A549 (cell line): Measurements from ENCODE around the gene CDHR1.

ENCODE experiments used
- EP300 ChIP-seq, 2 experiments: fragments of >200 bp; sonication (Bioruptor Twin); formaldehyde crosslinking; IDR thresholded peaks; 2 replicates in 1 of 2; 3 replicates in 1 of 2; pipeline ENCODE4 v1.6.1; 2016 to 2017
- HDAC2 ChIP-seq: fragments of 200-600 bp; sonication (generic); IDR thresholded peaks from 2 replicates; pipeline ENCODE4 v1.6.1; 2016
- JUN ChIP-seq, 2 experiments: fragments of >200 bp; sonication (Bioruptor Twin); formaldehyde crosslinking; IDR thresholded peaks; 2 replicates in 1 of 2; 3 replicates in 1 of 2; pipeline ENCODE4 v1.6.1; 2016 to 2017
- PHF8 ChIP-seq: fragments of 200-600 bp; sonication (generic); IDR thresholded peaks from 2 replicates; pipeline ENCODE4 v1.6.1; 2016; ENCODE audit warnings: low read depth, mild to moderate bottlenecking, antibody characterized with exemption, moderate library complexity, borderline replicate concordance
- POLR2A ChIP-seq: IDR thresholded peaks from 2 replicates; pipeline ENCODE4 v1.6.1; 2012; ENCODE audit warnings: mild to moderate bottlenecking, low read length
- RAD21 ChIP-seq, 2 experiments: fragments of >200 bp in 1 of 2; sonication (Bioruptor Twin) in 1 of 2; formaldehyde crosslinking in 1 of 2; IDR thresholded peaks in 1 of 2; conservative IDR thresholded peaks in 1 of 2; 2 replicates in 1 of 2; 3 replicates in 1 of 2; pipeline ENCODE4 v1.6.1; 2012 to 2018; ENCODE audit warnings: inconsistent platforms in 1 of 2
- RFX5 ChIP-seq: fragments of 450-650 bp; IDR thresholded peaks from 2 replicates; pipeline ENCODE4 v1.7.1; 2014; ENCODE audit warnings: antibody characterized with exemption, mild to moderate bottlenecking, moderate library complexity
- TF ChIP-seq, protein P1 (sequence below): fragments of >200 bp; sonication (Bioruptor Twin); formaldehyde crosslinking; IDR thresholded peaks from 3 replicates; pipeline ENCODE4 v1.5.1; 2016
- TF ChIP-seq, protein P2 (sequence below): fragments of 450-650 bp; IDR thresholded peaks from 2 replicates; pipeline ENCODE4 v1.6.1; 2014; ENCODE audit warnings: antibody characterized with exemption
- TF ChIP-seq, protein P3 (sequence below): fragments of 250-450 bp; sonication (Bioruptor Pico); IDR thresholded peaks from 2 replicates; pipeline ENCODE4 v1.5.0; 2021; ENCODE audit warnings: mild to moderate bottlenecking, moderate library complexity, borderline replicate concordance
- TF ChIP-seq, protein P4 (sequence below): fragments of 150-350 bp; IDR thresholded peaks from 2 replicates; pipeline ENCODE4 v1.6.1; 2014; ENCODE audit warnings: low read depth, mild to moderate bottlenecking, low read length

DNA sequence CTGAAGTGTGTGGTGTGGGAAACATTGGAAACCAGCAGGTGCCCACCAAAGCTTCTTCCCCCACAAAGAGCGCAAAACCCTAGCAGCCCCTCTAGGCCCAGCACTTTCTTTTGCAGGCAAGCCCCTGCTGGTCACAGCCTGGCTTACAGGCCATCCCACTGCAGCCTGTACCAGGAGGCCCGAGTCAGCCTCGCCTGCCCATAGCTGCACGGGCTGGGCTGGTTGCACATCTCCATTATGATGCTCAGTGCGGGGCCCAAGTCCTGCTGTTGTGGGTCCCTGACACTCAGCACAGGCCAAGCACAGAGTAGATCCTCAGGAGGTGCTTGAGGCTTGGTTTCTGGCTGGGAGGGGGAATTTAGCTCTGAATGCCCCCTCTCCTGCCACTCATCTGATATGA lies 8.0 kb downstream of the CDHR1 start:
- TF ChIP-seq, protein P1, sequence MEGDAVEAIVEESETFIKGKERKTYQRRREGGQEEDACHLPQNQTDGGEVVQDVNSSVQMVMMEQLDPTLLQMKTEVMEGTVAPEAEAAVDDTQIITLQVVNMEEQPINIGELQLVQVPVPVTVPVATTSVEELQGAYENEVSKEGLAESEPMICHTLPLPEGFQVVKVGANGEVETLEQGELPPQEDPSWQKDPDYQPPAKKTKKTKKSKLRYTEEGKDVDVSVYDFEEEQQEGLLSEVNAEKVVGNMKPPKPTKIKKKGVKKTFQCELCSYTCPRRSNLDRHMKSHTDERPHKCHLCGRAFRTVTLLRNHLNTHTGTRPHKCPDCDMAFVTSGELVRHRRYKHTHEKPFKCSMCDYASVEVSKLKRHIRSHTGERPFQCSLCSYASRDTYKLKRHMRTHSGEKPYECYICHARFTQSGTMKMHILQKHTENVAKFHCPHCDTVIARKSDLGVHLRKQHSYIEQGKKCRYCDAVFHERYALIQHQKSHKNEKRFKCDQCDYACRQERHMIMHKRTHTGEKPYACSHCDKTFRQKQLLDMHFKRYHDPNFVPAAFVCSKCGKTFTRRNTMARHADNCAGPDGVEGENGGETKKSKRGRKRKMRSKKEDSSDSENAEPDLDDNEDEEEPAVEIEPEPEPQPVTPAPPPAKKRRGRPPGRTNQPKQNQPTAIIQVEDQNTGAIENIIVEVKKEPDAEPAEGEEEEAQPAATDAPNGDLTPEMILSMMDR = no peak
- TF ChIP-seq EP300 (IDR thresholded peaks at IDR 0.05) (no peak), PHF8 (no peak), HDAC2 (no peak), JUN (IDR thresholded peaks at IDR 0.05) (no peak), RFX5 (no peak), POLR2A (no peak), RAD21 (conservative IDR thresholded peaks at IDR 0.05 in 1 of 2, IDR thresholded peaks at IDR 0.05 in 1 of 2) (no peak)
- TF ChIP-seq, protein P2, sequence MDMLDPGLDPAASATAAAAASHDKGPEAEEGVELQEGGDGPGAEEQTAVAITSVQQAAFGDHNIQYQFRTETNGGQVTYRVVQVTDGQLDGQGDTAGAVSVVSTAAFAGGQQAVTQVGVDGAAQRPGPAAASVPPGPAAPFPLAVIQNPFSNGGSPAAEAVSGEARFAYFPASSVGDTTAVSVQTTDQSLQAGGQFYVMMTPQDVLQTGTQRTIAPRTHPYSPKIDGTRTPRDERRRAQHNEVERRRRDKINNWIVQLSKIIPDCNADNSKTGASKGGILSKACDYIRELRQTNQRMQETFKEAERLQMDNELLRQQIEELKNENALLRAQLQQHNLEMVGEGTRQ = no peak
- TF ChIP-seq, protein P3, sequence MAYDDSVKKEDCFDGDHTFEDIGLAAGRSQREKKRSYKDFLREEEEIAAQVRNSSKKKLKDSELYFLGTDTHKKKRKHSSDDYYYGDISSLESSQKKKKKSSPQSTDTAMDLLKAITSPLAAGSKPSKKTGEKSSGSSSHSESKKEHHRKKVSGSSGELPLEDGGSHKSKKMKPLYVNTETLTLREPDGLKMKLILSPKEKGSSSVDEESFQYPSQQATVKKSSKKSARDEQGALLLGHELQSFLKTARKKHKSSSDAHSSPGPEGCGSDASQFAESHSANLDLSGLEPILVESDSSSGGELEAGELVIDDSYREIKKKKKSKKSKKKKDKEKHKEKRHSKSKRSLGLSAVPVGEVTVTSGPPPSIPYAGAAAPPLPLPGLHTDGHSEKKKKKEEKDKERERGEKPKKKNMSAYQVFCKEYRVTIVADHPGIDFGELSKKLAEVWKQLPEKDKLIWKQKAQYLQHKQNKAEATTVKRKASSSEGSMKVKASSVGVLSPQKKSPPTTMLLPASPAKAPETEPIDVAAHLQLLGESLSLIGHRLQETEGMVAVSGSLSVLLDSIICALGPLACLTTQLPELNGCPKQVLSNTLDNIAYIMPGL (CRISPR knock-in tag) = no peak
- TF ChIP-seq, protein P4, sequence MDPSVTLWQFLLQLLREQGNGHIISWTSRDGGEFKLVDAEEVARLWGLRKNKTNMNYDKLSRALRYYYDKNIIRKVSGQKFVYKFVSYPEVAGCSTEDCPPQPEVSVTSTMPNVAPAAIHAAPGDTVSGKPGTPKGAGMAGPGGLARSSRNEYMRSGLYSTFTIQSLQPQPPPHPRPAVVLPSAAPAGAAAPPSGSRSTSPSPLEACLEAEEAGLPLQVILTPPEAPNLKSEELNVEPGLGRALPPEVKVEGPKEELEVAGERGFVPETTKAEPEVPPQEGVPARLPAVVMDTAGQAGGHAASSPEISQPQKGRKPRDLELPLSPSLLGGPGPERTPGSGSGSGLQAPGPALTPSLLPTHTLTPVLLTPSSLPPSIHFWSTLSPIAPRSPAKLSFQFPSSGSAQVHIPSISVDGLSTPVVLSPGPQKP = no peak
